ENCODE results near the gene LTB4R2.

DNA sequence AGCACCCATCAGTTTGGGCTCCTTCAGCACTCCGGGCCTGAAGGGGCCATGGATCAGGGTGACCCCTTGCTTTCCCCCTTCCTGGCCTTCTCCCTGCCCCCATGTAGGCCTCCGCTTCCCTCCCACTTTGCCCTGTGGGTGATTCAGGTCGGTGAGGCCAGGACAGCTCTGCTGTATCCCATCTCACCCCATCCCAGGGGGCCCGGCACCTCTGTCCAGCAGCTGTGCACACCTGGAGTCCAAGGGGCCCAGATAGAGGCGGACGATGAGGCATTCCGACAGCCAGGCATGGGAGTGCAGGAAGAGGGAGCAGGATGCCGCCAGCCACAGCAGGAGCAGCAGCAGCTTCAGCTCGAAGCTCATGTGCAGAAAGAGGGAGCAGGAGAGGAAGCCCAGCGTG lies 12.7 kb downstream of the LTB4R2 start:
- TF ChIP-seq, protein P1, sequence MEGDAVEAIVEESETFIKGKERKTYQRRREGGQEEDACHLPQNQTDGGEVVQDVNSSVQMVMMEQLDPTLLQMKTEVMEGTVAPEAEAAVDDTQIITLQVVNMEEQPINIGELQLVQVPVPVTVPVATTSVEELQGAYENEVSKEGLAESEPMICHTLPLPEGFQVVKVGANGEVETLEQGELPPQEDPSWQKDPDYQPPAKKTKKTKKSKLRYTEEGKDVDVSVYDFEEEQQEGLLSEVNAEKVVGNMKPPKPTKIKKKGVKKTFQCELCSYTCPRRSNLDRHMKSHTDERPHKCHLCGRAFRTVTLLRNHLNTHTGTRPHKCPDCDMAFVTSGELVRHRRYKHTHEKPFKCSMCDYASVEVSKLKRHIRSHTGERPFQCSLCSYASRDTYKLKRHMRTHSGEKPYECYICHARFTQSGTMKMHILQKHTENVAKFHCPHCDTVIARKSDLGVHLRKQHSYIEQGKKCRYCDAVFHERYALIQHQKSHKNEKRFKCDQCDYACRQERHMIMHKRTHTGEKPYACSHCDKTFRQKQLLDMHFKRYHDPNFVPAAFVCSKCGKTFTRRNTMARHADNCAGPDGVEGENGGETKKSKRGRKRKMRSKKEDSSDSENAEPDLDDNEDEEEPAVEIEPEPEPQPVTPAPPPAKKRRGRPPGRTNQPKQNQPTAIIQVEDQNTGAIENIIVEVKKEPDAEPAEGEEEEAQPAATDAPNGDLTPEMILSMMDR (IDR thresholded peaks at IDR 0.05): no peak
- no peak for TF ChIP-seq EP300 (IDR thresholded peaks at IDR 0.05; ENCODE audit: low read depth)
- no peak for TF ChIP-seq POLR2AphosphoS5 (IDR thresholded peaks at IDR 0.05)
